H9 (cell line): ENCODE results near the gene RRBP1. TPM values are rescaled to one million over a fixed set of nuclear protein-coding genes. Genes with fewer than 3 reads are reported as not detected.

Source experiments
- DNase-seq: peaks from one replicate; pipeline ENCODE4 v3.0.0-alpha.2; 2017
- H2AFZ ChIP-seq: one replicate; pipeline ENCODE4 v1.6.1; 2013; ENCODE audit warnings: mild to moderate bottlenecking, low read length, control low read depth, moderate library complexity
- H2AK5ac ChIP-seq: 2 replicates; pipeline ENCODE4 v1.6.1; 2013; ENCODE audit warnings: low read length, control low read depth, mixed read lengths; ENCODE audit not compliant: insufficient read length
- H2BK120ac ChIP-seq: one replicate; pipeline ENCODE4 v1.6.1; 2013; ENCODE audit warnings: low read depth, mild to moderate bottlenecking, low read length, control low read depth, inconsistent platforms; ENCODE audit not compliant: poor library complexity, severe bottlenecking
- H2BK12ac ChIP-seq: 2 replicates; pipeline ENCODE4 v1.6.1; 2013; ENCODE audit warnings: low read length, control low read depth, mixed read lengths, low read depth; ENCODE audit not compliant: insufficient read length
- H2BK15ac ChIP-seq: 2 replicates; pipeline ENCODE4 v1.6.1; 2013; ENCODE audit warnings: low read depth, low read length, control low read depth
- H2BK20ac ChIP-seq: one replicate; pipeline ENCODE4 v1.6.1; 2013; ENCODE audit warnings: low read depth, mild to moderate bottlenecking, low read length, control low read depth, inconsistent platforms; ENCODE audit not compliant: poor library complexity, severe bottlenecking
- H2BK5ac ChIP-seq: 2 replicates; pipeline ENCODE4 v1.6.1; 2013; ENCODE audit warnings: low read length, control low read depth, mixed read lengths; ENCODE audit not compliant: insufficient read length
- H3K14ac ChIP-seq: 2 replicates; pipeline ENCODE4 v1.6.1; 2013; ENCODE audit warnings: low read length, control low read depth; ENCODE audit not compliant: insufficient read depth
- H3K18ac ChIP-seq: 2 replicates; pipeline ENCODE4 v1.6.1; 2013; ENCODE audit warnings: low read depth, mild to moderate bottlenecking, mixed read lengths, low read length, control low read depth; ENCODE audit not compliant: insufficient read length
- H3K23ac ChIP-seq: 2 replicates; pipeline ENCODE4 v1.6.1; 2013; ENCODE audit warnings: low read length, control low read depth, mixed read lengths, low read depth; ENCODE audit not compliant: insufficient read length
- H3K23me2 ChIP-seq: 2 replicates; pipeline ENCODE4 v1.6.1; 2013; ENCODE audit warnings: low read depth, mild to moderate bottlenecking, mixed read lengths, low read length, control low read depth; ENCODE audit not compliant: insufficient read length, poor library complexity, severe bottlenecking
- H3K27ac ChIP-seq: 2 replicates; pipeline ENCODE4 v1.5.1; 2013; ENCODE audit warnings: low read length, control low read depth, mixed read lengths, low read depth; ENCODE audit not compliant: insufficient read length
- H3K27me3 ChIP-seq: 2 replicates; pipeline ENCODE4 v1.6.1; 2013; ENCODE audit warnings: low read length, control low read depth, inconsistent platforms; ENCODE audit not compliant: insufficient read depth
- H3K4ac ChIP-seq: 2 replicates; pipeline ENCODE4 v1.6.1; 2013; ENCODE audit warnings: low read depth, mild to moderate bottlenecking, control low read depth, inconsistent platforms, low read length, moderate library complexity
- H3K4me1 ChIP-seq: 2 replicates; pipeline ENCODE4 v1.6.1; 2013; ENCODE audit warnings: low read length, control low read depth, inconsistent platforms; ENCODE audit not compliant: insufficient read depth
- H3K4me2 ChIP-seq: 2 replicates; pipeline ENCODE4 v1.6.1; 2013; ENCODE audit warnings: low read length, control low read depth, mixed read lengths; ENCODE audit not compliant: insufficient read length, insufficient read depth
- H3K56ac ChIP-seq: 2 replicates; pipeline ENCODE4 v1.6.1; 2013; ENCODE audit warnings: low read depth, mild to moderate bottlenecking, mixed read lengths, low read length, control low read depth; ENCODE audit not compliant: insufficient read length
- H3K79me1 ChIP-seq: 2 replicates; pipeline ENCODE4 v1.6.1; 2013; ENCODE audit warnings: low read depth, mild to moderate bottlenecking, moderate library complexity, low read length, control low read depth, inconsistent platforms; ENCODE audit not compliant: insufficient read depth, poor library complexity, severe bottlenecking
- H3K79me2 ChIP-seq: 2 replicates; pipeline ENCODE4 v1.6.1; 2013; ENCODE audit warnings: low read length, control low read depth, inconsistent platforms; ENCODE audit not compliant: insufficient read depth
- H3K9ac ChIP-seq: 2 replicates; pipeline ENCODE4 v1.6.1; 2013; ENCODE audit warnings: low read length, control low read depth, mixed read lengths; ENCODE audit not compliant: insufficient read length; ENCODE audit errors: extremely low read depth
- H3K9me3 ChIP-seq: one replicate; pipeline ENCODE4 v1.6.1; 2013; ENCODE audit warnings: low read depth, low read length, inconsistent platforms; ENCODE audit not compliant: control insufficient read depth
- H3T11ph ChIP-seq: one replicate; pipeline ENCODE4 v1.6.1; 2013; ENCODE audit warnings: mild to moderate bottlenecking, low read length, control low read depth, inconsistent platforms
- H4K20me1 ChIP-seq: one replicate; pipeline ENCODE4 v1.6.1; 2013; ENCODE audit not compliant: control insufficient read depth, insufficient read length, insufficient read depth
- H4K5ac ChIP-seq: 2 replicates; pipeline ENCODE4 v1.6.1; 2013; ENCODE audit warnings: low read depth, mild to moderate bottlenecking, mixed read lengths, low read length, control low read depth; ENCODE audit not compliant: insufficient read length
- H4K8ac ChIP-seq: replicated peaks from 2 replicates; pipeline ENCODE4 v1.6.1; 2013; ENCODE audit warnings: low read length, control low read depth, mixed read lengths, low read depth; ENCODE audit not compliant: insufficient read length
- H4K91ac ChIP-seq: 2 replicates; pipeline ENCODE4 v1.6.1; 2013; ENCODE audit warnings: low read depth, mild to moderate bottlenecking, moderate library complexity, mixed read lengths, low read length, control low read depth; ENCODE audit not compliant: insufficient read length
- H3K27ac Mint-ChIP-seq, 3 experiments: 2 replicates in 2 of 3; 3 replicates in 1 of 3; pipeline ENCODE4 v1.8.0; 2020 to 2021; ENCODE audit warnings: mixed read lengths in 3 of 3, mild to moderate bottlenecking in 1 of 3, moderate library complexity in 1 of 3
- H3K27me3 Mint-ChIP-seq: 2 replicates; pipeline ENCODE4 v1.8.0; 2021; ENCODE audit warnings: low read depth, mild to moderate bottlenecking, moderate library complexity, mixed read lengths
- H3K36me3 Mint-ChIP-seq, 3 experiments: 2 replicates in 2 of 3; 3 replicates in 1 of 3; pipeline ENCODE4 v1.8.0; 2020 to 2021; ENCODE audit warnings: low read depth in 3 of 3, mixed read lengths in 3 of 3; ENCODE audit not compliant: insufficient read depth in 1 of 3
- H3K4me1 Mint-ChIP-seq, 2 experiments: 2 replicates each; pipeline ENCODE4 v1.8.0; 2020; ENCODE audit warnings: mixed read lengths in 2 of 2
- H3K4me3 Mint-ChIP-seq, 2 experiments: 2 replicates in 1 of 2; 3 replicates in 1 of 2; pipeline ENCODE4 v1.8.0; 2020 to 2021; ENCODE audit warnings: mild to moderate bottlenecking in 2 of 2, mixed read lengths in 2 of 2, moderate library complexity in 1 of 2
- H3K9me3 Mint-ChIP-seq, 2 experiments: 2 replicates in 1 of 2; 3 replicates in 1 of 2; pipeline ENCODE4 v1.8.0; 2020; ENCODE audit warnings: mild to moderate bottlenecking in 2 of 2, mixed read lengths in 2 of 2, moderate library complexity in 1 of 2
- CTCF ChIP-seq: fragments of 200-600 bp; sonication (generic); conservative IDR thresholded peaks from 3 replicates; pipeline ENCODE4 v1.8.0; 2021; ENCODE audit warnings: antibody characterized with exemption, mild to moderate bottlenecking
- WGBS: extraction: QIAGEN DNeasy Blood & Tissue Kit; methylation state at CpG from one replicate; pipeline ENCODE4 v1.1.7; 2013; ENCODE audit warnings: missing lambda C conversion rate, low lambda C conversion rate, mixed read lengths; ENCODE audit not compliant: insufficient read length; ENCODE audit errors: extremely low coverage; 5-methylcytosine and 5-hydroxymethylcytosine counted together
- total RNA-seq: library from RNA; stranded (reverse); gene quantifications from 2 replicates; pipeline ENCODE4 v1.2.1, GENCODE V29; 2021

Gene RRBP1
- total RNA-seq, 1 experiment from 2014 or later, result 97.8 TPM

- H3K27ac Mint-ChIP-seq, result 0 out of 7 replicates have a peak overlapping the region, but pooled peaks of 1 of the 3 experiments have one; percentile 11
- H3K23me2 ChIP-seq, result no peaks in the 10 kb centered on the region
- H3K9me3 Mint-ChIP-seq, result peaks cover 9 to 18% of the 10 kb centered on the region in 2 experiments
- H2BK120ac ChIP-seq, result no peak overlapping the region
- WGBS, result no CpG with 5 or more reads among the region's 13 CpGs
- H3K14ac ChIP-seq, result no peak overlapping the region
- H3K27ac ChIP-seq, result no peak overlapping the region
- no peak overlapping the region for H2BK15ac ChIP-seq
- H3K79me1 ChIP-seq, result peaks cover 4% of the 10 kb centered on the region
- H3K36me3 Mint-ChIP-seq, result peaks cover 27 to 33% (median 30%) of the 10 kb centered on the region in 3 experiments
- no peak for DNase-seq
- no peak overlapping the region for H3K23ac ChIP-seq
- H3K79me2 ChIP-seq, result peaks cover 24% of the 10 kb centered on the region; the same call in 1 of the 2 replicates
- no peak overlapping the region for H3K4ac ChIP-seq
- H4K8ac ChIP-seq, result no peak overlapping the region
- H3K27me3 Mint-ChIP-seq, result no peaks in the 10 kb centered on the region; the same call in 1 of the 2 replicates
- no peaks in the 10 kb centered on the region for H4K20me1 ChIP-seq
- H3K56ac ChIP-seq, result no peak overlapping the region
- H3K4me3 Mint-ChIP-seq, result no peak overlapping the region
- no peak overlapping the region for H2BK20ac ChIP-seq
- H3K9ac ChIP-seq, result no peak overlapping the region
- no peak overlapping the region for H2BK5ac ChIP-seq
- no peak overlapping the region for H2AFZ ChIP-seq
- H4K91ac ChIP-seq, result no peak overlapping the region
- H2AK5ac ChIP-seq, result no peak overlapping the region
- no peak overlapping the region for H3K4me2 ChIP-seq
- H3K9me3 ChIP-seq, result no peaks in the 10 kb centered on the region
- H3K27me3 ChIP-seq, result no peaks in the 10 kb centered on the region
- H4K5ac ChIP-seq, result no peak overlapping the region
- no peak overlapping the region for H2BK12ac ChIP-seq
- no peak overlapping the region for H3T11ph ChIP-seq
- TF ChIP-seq CTCF, result no peak
- no peak overlapping the region for H3K18ac ChIP-seq
- H3K4me1 ChIP-seq, result no peaks in the 10 kb centered on the region; the same call in none of the 2 replicates
- peaks cover 19 to 32% of the 10 kb centered on the region in 2 experiments for H3K4me1 Mint-ChIP-seq
Observed at GRCh38 chr20:17663040-17663399, 19.0 kb downstream of the RRBP1 start.
